Measurements from ENCODE around the gene ARMH3.

GRCh38 chr10:101987136-101987535 lies 68.8 kb downstream of the ARMH3 start:
- TF ChIP-seq CTCF (IDR thresholded peaks at IDR 0.05) (no peak), POLR2A (IDR thresholded peaks at IDR 0.05) (no peak)
